Neural progenitor cell (in vitro differentiated cells): ENCODE data around the gene INHBC. TPM values are rescaled to one million over a fixed set of nuclear protein-coding genes. Genes with fewer than 3 reads are reported as not detected.

ENCODE experiments used
- DNase-seq: peaks from one replicate; pipeline ENCODE4 v3.0.0-alpha.2; 2016; ENCODE audit warnings: low spot score
- H2AFZ ChIP-seq: fragments of 200-600 bp; sonication (generic); replicated peaks from 2 replicates; pipeline ENCODE4 v1.6.1; 2016; ENCODE audit warnings: antibody characterized with exemption
- H3F3A ChIP-seq: fragments of 200-600 bp; sonication (generic); 2 replicates; pipeline ENCODE4 v1.6.1; 2016; ENCODE audit warnings: antibody characterized with exemption, low read depth
- H3K27ac ChIP-seq: fragments of 200-600 bp; sonication (generic); 2 replicates; pipeline ENCODE4 v1.5.1; 2016; ENCODE audit warnings: mild to moderate bottlenecking
- H3K27me3 ChIP-seq: fragments of 200-600 bp; sonication (generic); 2 replicates; pipeline ENCODE4 v1.6.1; 2016; ENCODE audit warnings: mild to moderate bottlenecking, moderate library complexity
- H3K36me3 ChIP-seq: fragments of 200-600 bp; sonication (generic); 2 replicates; pipeline ENCODE4 v1.5.1; 2016
- H3K4me1 ChIP-seq: fragments of 200-600 bp; sonication (generic); 2 replicates; pipeline ENCODE4 v1.6.1; 2016; ENCODE audit warnings: mixed run types
- H3K4me2 ChIP-seq: fragments of 200-600 bp; sonication (generic); 2 replicates; pipeline ENCODE4 v1.6.1; 2016
- H3K4me3 ChIP-seq: fragments of 200-600 bp; sonication (generic); 2 replicates; pipeline ENCODE4 v1.5.1; 2016
- H3K79me2 ChIP-seq: fragments of 200-600 bp; sonication (generic); 2 replicates; pipeline ENCODE4 v1.6.1; 2016; ENCODE audit warnings: low read depth
- H3K9ac ChIP-seq: fragments of 200-600 bp; sonication (generic); 2 replicates; pipeline ENCODE4 v1.6.1; 2016
- H3K9me3 ChIP-seq: fragments of 200-600 bp; sonication (generic); 2 replicates; pipeline ENCODE4 v1.5.1; 2016; ENCODE audit warnings: low read depth
- H4K20me1 ChIP-seq: fragments of 200-600 bp; sonication (generic); 2 replicates; pipeline ENCODE4 v1.6.1; 2016; ENCODE audit warnings: low read depth
- H3K27ac Mint-ChIP-seq: 3 replicates; pipeline ENCODE4 v1.8.0; 2021; ENCODE audit warnings: mixed read lengths
- H3K27me3 Mint-ChIP-seq: 2 replicates; pipeline ENCODE4 v1.8.0; 2022; ENCODE audit warnings: low read depth, mild to moderate bottlenecking, inconsistent platforms, moderate library complexity, mixed read lengths; ENCODE audit not compliant: insufficient read depth
- H3K36me3 Mint-ChIP-seq: 3 replicates; pipeline ENCODE4 v1.8.0; 2021; ENCODE audit warnings: mixed read lengths
- H3K4me1 Mint-ChIP-seq: 3 replicates; pipeline ENCODE4 v1.8.0; 2021; ENCODE audit warnings: mixed read lengths
- H3K4me3 Mint-ChIP-seq: 3 replicates; pipeline ENCODE4 v1.8.0; 2021; ENCODE audit warnings: mild to moderate bottlenecking, moderate library complexity, mixed read lengths
- H3K9me3 Mint-ChIP-seq: 3 replicates; pipeline ENCODE4 v1.8.0; 2020; ENCODE audit warnings: mixed read lengths
- CTCF ChIP-seq: fragments of 200-600 bp; sonication (generic); IDR thresholded peaks from 2 replicates; pipeline ENCODE4 v1.5.1; 2017; ENCODE audit warnings: antibody characterized with exemption, mild to moderate bottlenecking
- EZH2 ChIP-seq: fragments of 200-600 bp; sonication (generic); IDR thresholded peaks from 2 replicates; pipeline ENCODE4 v1.6.1; 2017; ENCODE audit warnings: antibody characterized with exemption, mild to moderate bottlenecking, moderate library complexity
- EZH2phosphoT487 ChIP-seq: fragments of 200-600 bp; sonication (generic); IDR thresholded peaks from 2 replicates; pipeline ENCODE4 v1.6.1; 2017; ENCODE audit warnings: antibody characterized with exemption
- total RNA-seq: library from RNA; depleted of rRNA; stranded (reverse); fragments of >200 nt; gene quantifications from 2 replicates; pipeline ENCODE4 v1.2.3, GENCODE V29; 2015; ENCODE audit warnings: low replicate concordance

Gene INHBC
- total RNA-seq, 1 donor from 2014 or later, result not detected

GRCh38 chr12:57497223-57498131 lies 62.9 kb downstream of the INHBC start:
- no peaks in the 10 kb centered on the region for H3K9me3 Mint-ChIP-seq
- no peaks in the 10 kb centered on the region for H3K79me2 ChIP-seq
- H3K4me1 ChIP-seq, result no peaks in the 10 kb centered on the region
- no peak overlapping the region for H3K4me3 ChIP-seq
- peaks cover 17% of the 10 kb centered on the region for H3K36me3 ChIP-seq
- H3K27me3 ChIP-seq, result no peaks in the 10 kb centered on the region
- no peaks in the 10 kb centered on the region for H3K4me1 Mint-ChIP-seq
- no peaks in the 10 kb centered on the region for H3K9me3 ChIP-seq
- H2AFZ ChIP-seq, result no peak overlapping the region
- H3K27ac ChIP-seq, result no peak overlapping the region
- no peak for TF ChIP-seq EZH2phosphoT487
- TF ChIP-seq CTCF, result no peak
- TF ChIP-seq EZH2, result no peak
- no peak for DNase-seq
- H3K27ac Mint-ChIP-seq, result no peak overlapping the region
- H4K20me1 ChIP-seq, result no peaks in the 10 kb centered on the region
- no peak overlapping the region for H3K4me3 Mint-ChIP-seq
- H3K27me3 Mint-ChIP-seq, result peaks cover 4% of the 10 kb centered on the region
- H3K36me3 Mint-ChIP-seq, result peaks cover 48% of the 10 kb centered on the region
- H3F3A ChIP-seq, result peaks cover 7% of the 10 kb centered on the region
- H3K4me2 ChIP-seq, result no peak overlapping the region
- H3K9ac ChIP-seq, result no peak overlapping the region

GRCh38 chr12:57498132-57498502 lies 63.5 kb downstream of the INHBC start:
- no peaks in the 10 kb centered on the region for H3K4me1 ChIP-seq

GRCh38 chr12:57498571-57498970 lies 64.0 kb downstream of the INHBC start:
- Histone ChIP-seq H3K9ac (no peak overlapping the region), H3K79me2 (no peaks in the 10 kb centered on the region), H3K4me1 (no peaks in the 10 kb centered on the region), H2AFZ (no peak overlapping the region), H3F3A (no peaks in the 10 kb centered on the region), H3K4me3 (no peak overlapping the region), H3K4me2 (no peak overlapping the region), H3K27me3 (no peaks in the 10 kb centered on the region), H3K27ac (no peak overlapping the region), H3K36me3 (peaks cover 17% of the 10 kb centered on the region), H4K20me1 (no peaks in the 10 kb centered on the region), H3K9me3 (no peaks in the 10 kb centered on the region)
- no peak for DNase-seq
- Mint-ChIP-seq H3K27ac (no peak overlapping the region), H3K36me3 (peaks cover 46% of the 10 kb centered on the region), H3K4me3 (no peak overlapping the region), H3K27me3 (peaks cover 4% of the 10 kb centered on the region), H3K4me1 (no peaks in the 10 kb centered on the region), H3K9me3 (no peaks in the 10 kb centered on the region)
- TF ChIP-seq CTCF (no peak), EZH2 (no peak), EZH2phosphoT487 (no peak)

More at GRCh38 chr12:57498132-57498502, 63.5 kb downstream of the INHBC start:
- no peak for DNase-seq
- H3K27me3 ChIP-seq, result no peaks in the 10 kb centered on the region
- Mint-ChIP-seq H3K9me3 (no peaks in the 10 kb centered on the region), H3K4me3 (no peak overlapping the region), H3K27me3 (peaks cover 4% of the 10 kb centered on the region), H3K36me3 (peaks cover 45% of the 10 kb centered on the region), H3K4me1 (no peaks in the 10 kb centered on the region), H3K27ac (no peak overlapping the region)
- no peak overlapping the region for H3K27ac ChIP-seq
- H3F3A ChIP-seq, result peaks cover under 1% of the 10 kb centered on the region
- H3K9me3 ChIP-seq, result no peaks in the 10 kb centered on the region
- no peaks in the 10 kb centered on the region for H3K79me2 ChIP-seq
- H3K4me3 ChIP-seq, result no peak overlapping the region
- peaks cover 17% of the 10 kb centered on the region for H3K36me3 ChIP-seq
- no peaks in the 10 kb centered on the region for H4K20me1 ChIP-seq
- no peak overlapping the region for H2AFZ ChIP-seq
- no peak overlapping the region for H3K4me2 ChIP-seq
- no peak for TF ChIP-seq EZH2phosphoT487
- TF ChIP-seq CTCF, result peak; percentile 13
- H3K9ac ChIP-seq, result no peak overlapping the region
